Adipose tissue (tissue), 3 donors: ENCODE results near the gene CKLF. TPM values are rescaled to one million over a fixed set of nuclear protein-coding genes. Genes with fewer than 3 reads are reported as not detected.
"Not testable (repeated sequence)": the region's sequence is repeated elsewhere in the genome, so short reads cannot be mapped to it uniquely, and the experiment has no call there.

Experiments
- H3K27ac ChIP-seq: one replicate; pipeline ENCODE4 v1.5.1; 2013; ENCODE audit warnings: low read depth, low read length
- WGBS, 3 donors: extraction: QIAGEN DNeasy Blood & Tissue Kit; methylation state at CpG; one replicate each; pipeline ENCODE4 v1.1.7; 2013; 5-methylcytosine and 5-hydroxymethylcytosine counted together
- polyA plus RNA-seq, 3 donors: library from polyadenylated mRNA; stranded (reverse); fragments of 200-250 nt; gene quantifications; one replicate each; pipeline ENCODE4 v1.2.3, GENCODE V29; 2013
- donor health status: healthy with polysubstance abuse.
- donor health status: Bipolar disorder and iron deficiency.
- donor health status: healthy.

Gene CKLF
- polyA plus RNA-seq, 3 donors: 18.7 to 60.9 (median 46.2) TPM

- H3K27ac ChIP-seq: no peak overlapping the region
- WGBS, 3 donors: 69 to 78% (median 73%) methylated on average over 3 of the region's 3 CpGs
Measured at GRCh38 chr16:66581246-66581952, 29.0 kb downstream of the CKLF start.

- no peak overlapping the region for H3K27ac ChIP-seq
- 36 to 75% (median 47%) methylated on average over 10 of the region's 10 CpGs for WGBS, 3 donors
Measured at GRCh38 chr16:66585481-66586239, 33.3 kb downstream of the CKLF start.

- WGBS, 3 donors: 48 to 81% (median 48%) methylated on average over 7 of the region's 7 CpGs
- H3K27ac ChIP-seq: no peak overlapping the region
Measured at GRCh38 chr16:66587881-66588600, 35.7 kb downstream of the CKLF start.

- no peak overlapping the region for H3K27ac ChIP-seq
- 82 to 90% (median 85%) methylated on average over 8 of the region's 8 CpGs for WGBS, 3 donors
Measured at GRCh38 chr16:66588981-66589713, 36.8 kb downstream of the CKLF start.

GRCh38 chr16:66590322-66590721, 37.9 kb downstream of the CKLF start:
- WGBS, 3 donors: 51 to 83% (median 66%) methylated on average over 8 of the region's 8 CpGs

GRCh38 chr16:66591018-66591417, 38.6 kb downstream of the CKLF start:
- WGBS, 3 donors: 92 to 100% (median 94%) methylated on average over 4 of the region's 4 CpGs
- no peak overlapping the region for H3K27ac ChIP-seq

More at GRCh38 chr16:66590322-66590721, 37.9 kb downstream of the CKLF start:
- H3K27ac ChIP-seq: no peak overlapping the region

- 86 to 99% (median 86%) methylated on average over 3 of the region's 3 CpGs for WGBS, 3 donors
- H3K27ac ChIP-seq: no peak overlapping the region
Measured at GRCh38 chr16:66592241-66592640, 39.9 kb downstream of the CKLF start.

- WGBS, 3 donors: 98 to 100% (median 100%) methylated on average over 3 of the region's 3 CpGs
Measured at GRCh38 chr16:66592814-66593213, 40.4 kb downstream of the CKLF start.

GRCh38 chr16:66594739-66595138, 42.4 kb downstream of the CKLF start:
- WGBS, 3 donors: 53 to 86% (median 57%) methylated on average over 7 of the region's 7 CpGs
- no peak overlapping the region for H3K27ac ChIP-seq

More at GRCh38 chr16:66592814-66593213, 40.4 kb downstream of the CKLF start:
- no peak overlapping the region for H3K27ac ChIP-seq

- 98 to 100% (median 100%) methylated on average over 4 of the region's 4 CpGs for WGBS, 3 donors
- H3K27ac ChIP-seq: not testable (repeated sequence)
Measured at GRCh38 chr16:66596559-66596958, 44.2 kb downstream of the CKLF start.

- 77 to 87% (median 80%) methylated on average over 5 of the region's 5 CpGs for WGBS, 3 donors
Measured at GRCh38 chr16:66596986-66597848, 44.8 kb downstream of the CKLF start.

GRCh38 chr16:66598111-66598510, 45.7 kb downstream of the CKLF start:
- no peak overlapping the region for H3K27ac ChIP-seq
- 57 to 86% (median 59%) methylated on average over 3 of the region's 3 CpGs for WGBS, 3 donors

More at GRCh38 chr16:66596986-66597848, 44.8 kb downstream of the CKLF start:
- H3K27ac ChIP-seq: no peak overlapping the region

GRCh38 chr16:66599726-66600125, 47.4 kb downstream of the CKLF start:
- H3K27ac ChIP-seq: no peak overlapping the region
- 89 to 94% (median 90%) methylated on average over 4 of the region's 4 CpGs for WGBS, 3 donors

- WGBS, 3 donors: 100% methylated on average over 1 of the region's 1 CpG
- H3K27ac ChIP-seq: no peak overlapping the region
Measured at GRCh38 chr16:66600477-66600876, 48.1 kb downstream of the CKLF start.

- 96 to 99% (median 98%) methylated on average over 5 of the region's 5 CpGs for WGBS, 3 donors
- no peak overlapping the region for H3K27ac ChIP-seq
Measured at GRCh38 chr16:66601471-66601870, 49.1 kb downstream of the CKLF start.

GRCh38 chr16:66603537-66604375, 51.4 kb downstream of the CKLF start:
- no peak overlapping the region for H3K27ac ChIP-seq
- 10 to 15% (median 14%) methylated on average over 32 of the region's 32 CpGs for WGBS, 3 donors
